Measurements from ENCODE around the gene MRLN.

GRCh38 chr10:59735296-59735695 is 18.0 kb downstream of the MRLN start:
- TF ChIP-seq POLR2A (IDR thresholded peaks at IDR 0.05) (no peak), CTCF (IDR thresholded peaks at IDR 0.05) (no peak)

Measured in gastroesophageal sphincter (tissue), 3 donors.